Measurements from ENCODE around the gene MTIF2. TPM values are rescaled to one million over a fixed set of nuclear protein-coding genes. Genes with fewer than 3 reads are reported as not detected.
"Not testable (repeated sequence)": the region's sequence is repeated elsewhere in the genome, so short reads cannot be mapped to it uniquely, and the experiment has no call there.

Gene MTIF2
- total RNA-seq, 1 experiment from 2014 or later, result 43.9 TPM

DNA sequence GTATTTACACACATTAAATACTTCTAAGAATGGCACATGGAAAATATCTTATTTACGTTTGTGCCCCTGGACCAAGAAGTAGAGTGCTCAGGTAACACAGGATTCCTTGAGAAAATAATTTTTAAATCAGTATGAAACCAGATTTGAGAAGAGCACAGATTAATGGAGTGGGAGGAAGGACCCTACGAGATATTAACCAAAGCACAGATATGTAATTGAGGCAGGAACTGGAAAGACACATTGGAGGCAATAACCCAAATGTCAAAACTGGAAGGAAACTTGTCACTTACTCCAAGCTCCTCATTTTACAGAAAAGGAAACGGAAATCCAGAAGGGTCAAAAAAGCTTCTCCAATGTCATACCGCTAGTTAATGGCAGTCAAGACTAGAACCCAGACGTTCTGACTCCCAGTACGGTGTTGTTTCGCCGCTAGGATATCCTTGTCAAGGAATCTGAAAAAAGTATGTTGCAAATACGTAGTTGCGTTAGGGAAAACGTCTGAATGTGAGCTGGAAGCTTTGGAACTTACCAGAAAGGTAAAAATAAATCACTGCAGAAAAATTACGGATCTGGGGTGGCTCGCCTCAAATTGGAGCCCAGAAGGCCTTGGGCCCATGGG is 634 bp downstream of the MTIF2 start (continued):
- TF ChIP-seq, protein P1, sequence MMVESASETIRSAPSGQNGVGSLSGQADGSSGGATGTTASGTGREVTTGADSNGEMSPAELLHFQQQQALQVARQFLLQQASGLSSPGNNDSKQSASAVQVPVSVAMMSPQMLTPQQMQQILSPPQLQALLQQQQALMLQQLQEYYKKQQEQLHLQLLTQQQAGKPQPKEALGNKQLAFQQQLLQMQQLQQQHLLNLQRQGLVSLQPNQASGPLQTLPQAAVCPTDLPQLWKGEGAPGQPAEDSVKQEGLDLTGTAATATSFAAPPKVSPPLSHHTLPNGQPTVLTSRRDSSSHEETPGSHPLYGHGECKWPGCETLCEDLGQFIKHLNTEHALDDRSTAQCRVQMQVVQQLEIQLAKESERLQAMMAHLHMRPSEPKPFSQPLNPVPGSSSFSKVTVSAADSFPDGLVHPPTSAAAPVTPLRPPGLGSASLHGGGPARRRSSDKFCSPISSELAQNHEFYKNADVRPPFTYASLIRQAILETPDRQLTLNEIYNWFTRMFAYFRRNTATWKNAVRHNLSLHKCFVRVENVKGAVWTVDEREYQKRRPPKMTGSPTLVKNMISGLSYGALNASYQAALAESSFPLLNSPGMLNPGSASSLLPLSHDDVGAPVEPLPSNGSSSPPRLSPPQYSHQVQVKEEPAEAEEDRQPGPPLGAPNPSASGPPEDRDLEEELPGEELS (CRISPR knock-in tag; IDR thresholded peaks at IDR 0.05), result no peak
- TF ChIP-seq ZBTB21 (CRISPR knock-in tag; IDR thresholded peaks at IDR 0.05; ENCODE audit: borderline replicate concordance) (no peak), IRF1 (CRISPR knock-in tag; IDR thresholded peaks at IDR 0.05) (no peak), TEAD4 (CRISPR knock-in tag; IDR thresholded peaks at IDR 0.05) (no peak), ATF2 (CRISPR knock-in tag; IDR thresholded peaks at IDR 0.05; ENCODE audit: borderline replicate concordance, low read depth) (no peak)
- TF ChIP-seq, protein P2, sequence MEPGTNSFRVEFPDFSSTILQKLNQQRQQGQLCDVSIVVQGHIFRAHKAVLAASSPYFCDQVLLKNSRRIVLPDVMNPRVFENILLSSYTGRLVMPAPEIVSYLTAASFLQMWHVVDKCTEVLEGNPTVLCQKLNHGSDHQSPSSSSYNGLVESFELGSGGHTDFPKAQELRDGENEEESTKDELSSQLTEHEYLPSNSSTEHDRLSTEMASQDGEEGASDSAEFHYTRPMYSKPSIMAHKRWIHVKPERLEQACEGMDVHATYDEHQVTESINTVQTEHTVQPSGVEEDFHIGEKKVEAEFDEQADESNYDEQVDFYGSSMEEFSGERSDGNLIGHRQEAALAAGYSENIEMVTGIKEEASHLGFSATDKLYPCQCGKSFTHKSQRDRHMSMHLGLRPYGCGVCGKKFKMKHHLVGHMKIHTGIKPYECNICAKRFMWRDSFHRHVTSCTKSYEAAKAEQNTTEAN (CRISPR knock-in tag; IDR thresholded peaks at IDR 0.05), result no peak
- TF ChIP-seq, protein P3, sequence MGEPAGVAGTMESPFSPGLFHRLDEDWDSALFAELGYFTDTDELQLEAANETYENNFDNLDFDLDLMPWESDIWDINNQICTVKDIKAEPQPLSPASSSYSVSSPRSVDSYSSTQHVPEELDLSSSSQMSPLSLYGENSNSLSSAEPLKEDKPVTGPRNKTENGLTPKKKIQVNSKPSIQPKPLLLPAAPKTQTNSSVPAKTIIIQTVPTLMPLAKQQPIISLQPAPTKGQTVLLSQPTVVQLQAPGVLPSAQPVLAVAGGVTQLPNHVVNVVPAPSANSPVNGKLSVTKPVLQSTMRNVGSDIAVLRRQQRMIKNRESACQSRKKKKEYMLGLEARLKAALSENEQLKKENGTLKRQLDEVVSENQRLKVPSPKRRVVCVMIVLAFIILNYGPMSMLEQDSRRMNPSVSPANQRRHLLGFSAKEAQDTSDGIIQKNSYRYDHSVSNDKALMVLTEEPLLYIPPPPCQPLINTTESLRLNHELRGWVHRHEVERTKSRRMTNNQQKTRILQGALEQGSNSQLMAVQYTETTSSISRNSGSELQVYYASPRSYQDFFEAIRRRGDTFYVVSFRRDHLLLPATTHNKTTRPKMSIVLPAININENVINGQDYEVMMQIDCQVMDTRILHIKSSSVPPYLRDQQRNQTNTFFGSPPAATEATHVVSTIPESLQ (CRISPR knock-in tag; IDR thresholded peaks at IDR 0.05), result no peak

DNA sequence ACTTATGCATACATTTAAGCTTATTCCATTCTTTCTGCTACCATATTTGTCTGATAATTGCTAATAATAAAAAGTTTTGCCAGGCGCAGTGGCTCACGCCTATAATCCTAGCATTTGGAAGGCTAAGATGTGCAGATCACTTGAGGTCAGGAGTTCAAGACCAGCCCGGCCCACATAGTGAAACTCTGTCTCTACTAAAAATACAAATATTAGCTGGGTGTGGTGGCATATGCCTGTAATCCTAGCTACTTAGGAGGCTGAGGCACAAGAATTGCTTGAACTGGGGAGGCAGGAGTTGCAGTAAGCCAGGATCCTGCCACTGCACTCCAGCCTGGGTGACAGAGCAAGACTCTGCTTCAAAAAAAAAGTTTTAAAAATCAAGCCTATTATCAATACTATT is 9.4 kb downstream of the MTIF2 start:
- CTCF ChIA-PET, result interaction anchor here (0.6 kb wide), 1 partner anchor 196 kb away, joined by 5 read pairs; no protein-coding TSS in a partner anchor
- DNase-seq (ENCODE audit: low spot score); H3K4me3 Mint-ChIP-seq; H3K9me3 Mint-ChIP-seq; H3K27ac Mint-ChIP-seq; ATAC-seq; H3K4me1 Mint-ChIP-seq; POLR2A ChIA-PET; H3K27me3 Mint-ChIP-seq (ENCODE audit: low read depth): not testable (repeated sequence)
- H3K36me3 Mint-ChIP-seq, result peaks cover 42% of the 10 kb centered on the region

- no peak for ATAC-seq
- TF ChIP-seq ZNF281 (CRISPR knock-in tag; IDR thresholded peaks at IDR 0.05) (no peak), OVOL2 (CRISPR knock-in tag; IDR thresholded peaks at IDR 0.05; ENCODE audit: borderline replicate concordance) (no peak), TEAD4 (CRISPR knock-in tag; IDR thresholded peaks at IDR 0.05) (no peak), ATF1 (CRISPR knock-in tag; IDR thresholded peaks at IDR 0.05) (no peak), ZNF396 (CRISPR knock-in tag; IDR thresholded peaks at IDR 0.05; ENCODE audit: borderline replicate concordance) (no peak), FOXJ3 (CRISPR knock-in tag; IDR thresholded peaks at IDR 0.05; ENCODE audit: borderline replicate concordance) (no peak), ESRRA (CRISPR knock-in tag; IDR thresholded peaks at IDR 0.05; ENCODE audit: borderline replicate concordance) (no peak), ZNF423 (CRISPR knock-in tag; IDR thresholded peaks at IDR 0.05) (no peak), JUN (CRISPR knock-in tag; IDR thresholded peaks at IDR 0.05) (no peak), ZMAT4 (CRISPR knock-in tag; IDR thresholded peaks at IDR 0.05) (no peak)
- peaks cover 40% of the 10 kb centered on the region for H3K36me3 Mint-ChIP-seq
- no peaks in the 10 kb centered on the region for H3K27me3 Mint-ChIP-seq (ENCODE audit: low read depth)
- H3K4me1 Mint-ChIP-seq, result no peaks in the 10 kb centered on the region
- DNase-seq (ENCODE audit: low spot score), result no peak
- H3K4me3 Mint-ChIP-seq, result no peak overlapping the region
- no peaks in the 10 kb centered on the region for H3K9me3 Mint-ChIP-seq
- H3K27ac Mint-ChIP-seq, result no peak overlapping the region
- POLR2A ChIA-PET, result no interaction called here
- CTCF ChIA-PET, result no interaction called here
Observed at GRCh38 chr2:55252832-55253231, 16.2 kb downstream of the MTIF2 start.

All from WTC11 (cell line).